GM19240 (cell line): Measurements from ENCODE around the gene FAM118B.
"Not testable (repeated sequence)": the region's sequence is repeated elsewhere in the genome, so short reads cannot be mapped to it uniquely, and the experiment has no call there.

ENCODE experiments used
- DNase-seq: peaks from one replicate; pipeline ENCODE4 v3.0.0; 2011; ENCODE audit warnings: low spot score; ENCODE audit not compliant: insufficient read length

The FAM118B gene

DNA sequence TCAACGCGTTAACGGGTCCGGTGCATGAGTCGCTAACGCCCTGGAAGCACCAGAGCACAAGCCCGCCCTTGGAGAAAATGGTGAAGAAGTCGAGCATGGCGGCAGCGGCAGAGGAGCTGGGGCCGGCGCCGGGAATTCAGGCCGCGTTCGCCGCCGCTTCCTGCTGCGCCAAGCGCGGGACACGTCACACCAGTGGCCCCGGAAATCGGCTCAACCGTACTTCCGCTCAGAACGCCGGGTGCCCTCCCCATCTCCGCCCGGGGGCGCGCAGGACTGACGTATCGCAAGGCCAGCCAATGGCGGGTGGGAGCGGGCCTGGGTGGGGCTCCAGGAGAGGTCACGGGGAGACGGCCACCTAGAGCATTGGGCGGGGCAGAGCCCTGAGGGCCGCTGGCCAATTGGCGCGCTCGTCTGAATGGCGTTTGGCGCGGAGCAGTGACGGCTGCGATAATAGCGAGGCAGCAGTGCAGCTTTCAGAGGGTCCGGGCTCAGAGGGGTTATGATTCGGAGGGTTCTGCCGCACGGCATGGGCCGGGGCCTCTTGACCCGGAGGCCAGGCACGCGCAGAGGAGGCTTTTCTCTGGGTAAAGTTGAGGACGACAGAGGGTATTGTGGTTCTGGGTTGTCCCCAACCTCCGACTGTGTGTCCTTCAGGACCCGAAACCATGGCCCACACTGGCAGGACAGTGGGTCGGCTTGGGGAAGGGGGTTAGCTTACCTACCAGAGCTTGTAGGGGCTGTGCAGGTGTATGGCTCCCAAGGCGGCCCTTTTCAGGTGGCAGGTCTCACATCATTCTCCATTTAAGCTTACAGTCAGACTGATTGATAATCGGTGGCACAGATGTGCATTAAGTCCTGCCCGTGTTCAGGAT lies 57.4 kb downstream of the FAM118B start, which contains the start of the genes FOXRED1 and SRPRA:
FOXRED1 (plus strand) TSS at position 447 of the 872 bp plus-strand sequence; CDS start at position 500, 53 bp downstream.
SRPRA (minus strand) TSS at position 188 of the 872 bp plus-strand sequence; CDS start at position 97, 91 bp downstream.
- DNase-seq: peak; percentile 100

- no peak for DNase-seq
Measured at GRCh38 chr11:126277322-126277721, 65.7 kb downstream of the FAM118B start.

GRCh38 chr11:126277780-126278179 lies 66.2 kb downstream of the FAM118B start:
- DNase-seq: no peak

GRCh38 chr11:126279191-126279590 lies 67.6 kb downstream of the FAM118B start:
- no peak for DNase-seq

GRCh38 chr11:126280595-126280994 lies 69.0 kb downstream of the FAM118B start:
- no peak for DNase-seq

DNA sequence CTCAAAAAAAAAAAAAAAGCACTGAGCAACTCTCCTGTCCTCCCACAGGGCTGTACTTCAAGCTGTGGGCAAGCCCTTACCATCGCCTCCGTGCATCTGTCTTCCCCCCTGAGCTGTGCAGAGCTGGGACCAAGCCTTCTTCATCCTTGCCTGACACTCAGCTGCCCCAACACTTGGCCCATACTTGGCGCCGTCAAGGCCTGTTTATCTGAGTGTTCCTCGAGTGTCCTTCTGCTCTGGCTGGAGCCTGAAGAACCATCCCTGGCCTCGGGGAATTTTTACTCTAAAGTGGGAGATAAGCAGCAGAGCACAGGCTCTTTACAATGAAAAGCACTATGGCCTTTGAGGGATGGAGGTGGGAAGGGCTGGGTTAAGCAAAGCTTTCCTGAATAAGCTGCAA lies 69.7 kb downstream of the FAM118B start:
- no peak for DNase-seq

DNA sequence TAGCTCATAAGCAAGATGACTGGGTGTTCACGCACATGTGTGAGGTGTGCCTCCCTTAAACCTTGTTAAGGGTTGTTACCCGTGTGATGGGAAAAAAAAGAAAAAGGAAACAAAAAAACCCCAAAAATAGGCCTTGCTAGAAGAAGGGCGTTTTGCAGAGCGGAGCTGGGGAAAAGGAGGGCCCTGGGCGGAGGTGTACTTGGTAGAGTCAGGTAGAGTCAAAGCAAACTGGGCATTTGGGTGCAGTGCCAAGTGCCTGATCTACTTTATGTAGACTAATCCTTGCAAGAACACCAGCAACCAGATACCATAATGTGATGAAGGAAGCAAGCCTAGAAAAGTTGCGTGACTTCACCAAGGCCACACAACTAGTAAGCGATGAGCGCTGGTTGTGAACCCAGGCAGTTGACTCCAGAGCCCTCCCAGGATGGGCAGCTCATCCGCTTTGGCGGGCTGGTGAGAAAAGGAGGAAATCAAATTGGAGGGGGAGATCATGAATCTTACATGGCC lies 70.1 kb downstream of the FAM118B start:
- no peak for DNase-seq

GRCh38 chr11:126282361-126282735 lies 70.8 kb downstream of the FAM118B start:
- DNase-seq: no peak

- peak; percentile 55 for DNase-seq
Measured at GRCh38 chr11:126282736-126283591, 71.4 kb downstream of the FAM118B start, which contains the start of gene TIRAP. Gene TIRAP, plus strand, starts transcription at chr11:126283093. Its CDS starts 7,802 bp downstream, at chr11:126290895.

- DNase-seq: no peak
Measured at GRCh38 chr11:126284829-126285228, 73.2 kb downstream of the FAM118B start.

- no peak for DNase-seq
Measured at GRCh38 chr11:126288237-126288636, 76.7 kb downstream of the FAM118B start.

- DNase-seq: no peak
Measured at GRCh38 chr11:126290887-126291286, 79.3 kb downstream of the FAM118B start.

DNA sequence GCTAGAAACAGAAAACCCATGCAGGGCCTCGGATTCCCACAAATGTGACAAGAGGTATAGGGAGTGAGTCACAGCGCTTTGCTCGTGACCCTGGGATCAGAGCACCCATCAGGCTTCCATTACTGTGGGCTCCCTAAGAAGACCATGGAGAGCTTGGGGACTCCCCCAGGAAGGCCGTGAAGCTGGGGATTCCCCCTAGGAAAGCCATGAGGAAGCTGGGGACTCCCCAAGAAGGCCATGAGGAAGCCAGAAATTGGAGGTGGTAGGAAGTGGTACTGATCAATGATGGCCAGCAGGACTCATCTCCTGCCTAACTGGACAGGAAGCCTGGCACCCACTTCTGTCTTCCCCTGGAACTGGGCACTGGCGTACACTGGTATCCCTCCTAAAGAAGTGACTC lies 82.1 kb downstream of the FAM118B start:
- DNase-seq: no peak

GRCh38 chr11:126297004-126297403 lies 85.4 kb downstream of the FAM118B start:
- DNase-seq: no peak

DNA sequence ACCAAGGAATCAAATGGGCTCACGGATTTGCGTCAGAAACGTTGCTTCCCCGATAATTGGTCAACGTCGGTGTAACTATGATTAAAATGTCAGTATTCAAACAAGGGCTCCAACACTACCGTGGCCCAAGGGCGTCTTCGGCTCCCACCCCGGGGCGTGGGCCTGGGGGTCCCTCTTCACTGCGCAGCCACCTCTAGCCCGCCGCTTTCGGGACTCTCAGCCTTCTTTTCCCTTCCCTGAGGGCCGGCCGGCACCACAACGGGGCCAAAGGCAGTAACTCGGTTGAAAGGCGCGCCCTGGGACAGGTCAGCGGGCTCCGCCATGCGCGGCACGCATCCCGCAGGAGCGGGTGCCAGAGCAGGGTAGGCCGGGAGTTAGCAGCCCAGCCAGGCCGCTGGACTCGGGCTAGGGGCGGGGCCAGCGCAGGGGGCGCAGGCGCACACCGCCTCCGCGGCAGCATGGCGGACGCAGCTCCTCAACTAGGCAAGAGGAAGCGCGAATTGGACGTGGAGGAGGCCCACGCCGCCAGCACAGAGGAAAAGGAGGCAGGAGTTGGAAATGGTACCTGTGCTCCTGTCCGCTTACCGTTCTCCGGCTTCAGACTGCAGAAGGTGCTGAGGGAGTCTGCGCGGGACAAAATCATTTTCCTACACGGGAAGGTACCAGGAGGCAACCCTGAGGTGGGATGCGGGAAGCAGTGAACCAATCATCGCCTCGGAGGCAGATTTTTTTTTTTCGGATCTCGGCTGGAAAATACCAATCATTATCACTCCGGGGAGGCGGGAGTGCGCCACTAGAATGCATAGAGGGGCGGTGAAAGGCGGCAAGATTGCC lies 92.3 kb downstream of the FAM118B start, which contains the start of gene DCPS:
DCPS (plus strand) TSS at position 438 of the 834 bp plus-strand sequence; CDS start at position 459, 21 bp downstream.
- DNase-seq: peak; percentile 68

DNA sequence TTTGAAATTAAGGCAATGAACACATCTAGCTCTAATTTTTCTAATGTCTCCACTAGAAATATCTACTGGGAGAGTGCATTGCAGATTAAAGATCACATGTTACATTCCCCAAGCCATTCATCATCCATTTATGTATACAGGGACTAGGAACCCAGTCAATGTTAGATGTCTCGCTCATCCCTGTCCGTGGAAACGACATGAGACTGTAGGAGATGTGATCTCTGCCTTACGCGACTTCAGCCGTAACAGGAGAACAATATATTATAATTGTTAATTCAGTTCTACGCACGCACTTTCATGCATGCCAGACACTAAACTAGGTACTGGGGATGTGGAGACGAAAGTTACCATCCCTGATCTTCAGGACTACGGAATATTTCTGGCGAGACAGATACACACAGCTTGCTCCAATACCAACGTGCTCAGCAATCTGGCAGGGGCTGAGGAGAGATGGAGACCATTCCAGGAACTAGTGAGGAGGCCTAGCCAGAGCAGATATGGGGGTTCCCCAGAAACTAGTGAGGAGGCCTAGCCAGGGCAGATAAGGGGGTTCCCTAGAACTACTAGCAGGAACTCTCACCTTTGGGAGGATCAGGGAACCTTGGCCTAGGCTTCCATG lies 93.0 kb downstream of the FAM118B start:
- no peak for DNase-seq

DNA sequence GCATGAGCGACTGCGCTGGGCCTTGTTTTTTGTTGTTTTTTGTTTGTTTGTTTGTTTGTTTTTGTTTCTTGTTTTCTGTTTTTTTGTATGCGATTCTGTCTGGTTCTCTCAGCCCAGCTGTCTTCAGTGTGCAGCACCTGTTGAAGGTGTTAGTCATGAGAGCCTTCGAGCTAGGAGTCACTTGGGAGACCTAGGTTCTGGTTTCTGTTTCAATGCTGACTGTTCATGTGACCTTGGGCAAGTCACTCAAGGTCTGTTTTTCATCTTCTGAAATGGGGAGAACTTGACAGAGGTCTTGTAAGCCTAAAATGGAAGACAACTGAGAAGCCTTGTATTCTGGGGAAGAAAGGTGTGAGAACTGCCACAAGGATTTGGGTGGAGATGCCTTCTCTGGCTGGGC lies 94.1 kb downstream of the FAM118B start:
- no peak for DNase-seq

- DNase-seq: no peak
Measured at GRCh38 chr11:126307706-126308105, 96.1 kb downstream of the FAM118B start.

- no peak for DNase-seq
Measured at GRCh38 chr11:126308271-126308671, 96.7 kb downstream of the FAM118B start.

GRCh38 chr11:126308771-126309170 lies 97.2 kb downstream of the FAM118B start:
- not testable (repeated sequence) for DNase-seq
